ENCODE data around the gene ANKRD11.
"Not testable (repeated sequence)": the region's sequence is repeated elsewhere in the genome, so short reads cannot be mapped to it uniquely, and the experiment has no call there.

The ANKRD11 gene

DNA sequence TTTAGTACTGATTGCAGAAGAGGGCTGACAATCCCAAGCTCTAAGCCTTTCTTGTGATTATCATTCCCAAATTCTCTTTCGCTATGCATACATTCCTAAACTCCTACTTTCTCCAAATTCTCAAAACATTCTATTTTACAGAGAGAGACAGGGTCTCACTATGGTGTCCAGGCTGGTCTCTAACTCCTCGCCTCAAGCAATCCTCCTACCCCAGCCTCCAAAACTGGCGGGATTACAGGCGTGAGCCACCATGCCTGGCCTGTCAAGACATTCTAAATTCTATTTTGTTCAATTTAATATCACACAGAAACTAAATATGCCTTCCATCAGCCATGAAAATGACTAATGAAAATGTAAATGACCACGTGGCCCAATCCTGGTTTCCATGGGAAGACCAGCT lies 39.8 kb downstream of the ANKRD11 start:
- DNase-seq = no peak

DNA sequence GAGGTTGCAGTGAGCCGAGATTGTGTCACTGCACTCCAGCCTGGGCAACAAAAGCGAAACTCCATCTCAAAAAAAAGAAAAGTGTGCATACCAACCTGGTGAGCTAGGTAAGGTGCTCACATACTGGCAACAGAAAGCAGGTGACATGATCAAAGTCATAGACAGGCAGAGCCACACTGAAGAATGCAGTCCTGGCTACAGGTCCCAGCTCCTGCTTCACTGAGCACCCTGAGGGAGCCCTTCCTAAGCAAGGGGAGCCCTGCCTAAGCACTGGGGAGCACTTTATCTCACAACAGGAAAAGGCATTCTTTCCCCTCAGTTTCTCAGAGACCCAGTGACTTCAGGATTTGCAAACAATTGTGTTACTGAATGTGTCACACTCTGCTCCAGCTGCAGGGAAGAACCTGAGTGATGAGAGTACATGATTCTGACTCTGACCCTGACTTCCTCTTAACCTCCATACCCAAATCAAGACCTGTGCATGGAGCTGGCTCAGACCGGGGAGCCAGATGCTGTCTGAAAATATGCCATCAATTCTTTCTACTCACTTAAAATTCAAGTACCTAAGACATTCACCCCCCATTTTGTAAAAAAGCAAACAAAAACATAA lies 40.5 kb downstream of the ANKRD11 start:
- DNase-seq = peak in 3 of 4 experiments; percentile 45 to 71 (median 64)

DNA sequence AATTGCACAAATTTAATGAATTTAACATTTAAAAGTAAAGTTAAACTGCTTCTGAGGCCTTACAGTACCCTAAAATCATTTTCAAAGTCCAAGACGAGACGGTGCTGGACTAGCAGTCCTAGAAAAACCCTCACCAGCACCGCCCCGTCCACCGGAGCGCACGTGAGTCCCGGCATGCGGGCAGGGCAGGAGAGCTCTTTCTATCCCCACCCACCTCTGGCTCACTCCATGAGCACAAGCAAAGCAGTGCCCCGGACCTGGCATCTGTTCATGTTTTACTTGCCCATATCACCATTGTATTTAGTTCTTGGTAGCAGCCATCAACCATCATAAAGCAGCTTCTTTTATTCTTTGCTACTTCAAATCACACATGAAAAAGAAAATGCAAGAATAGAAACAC lies 41.7 kb downstream of the ANKRD11 start:
- DNase-seq = no peak

DNA sequence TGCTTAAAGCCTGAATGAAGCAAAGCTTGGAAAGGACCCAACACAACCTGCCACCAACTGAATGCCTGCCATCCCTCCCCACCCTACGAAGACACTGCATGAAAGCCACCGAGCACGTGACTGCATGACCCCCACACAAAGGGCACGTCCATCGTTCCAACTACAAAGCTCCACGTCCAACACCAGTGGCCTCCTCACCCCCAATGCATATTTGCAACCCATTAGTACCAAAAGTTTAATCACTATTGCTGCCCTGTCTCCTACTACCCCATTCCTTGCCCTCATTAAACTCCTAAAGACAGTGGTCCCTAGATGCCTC lies 43.4 kb downstream of the ANKRD11 start:
- no peak for DNase-seq

DNA sequence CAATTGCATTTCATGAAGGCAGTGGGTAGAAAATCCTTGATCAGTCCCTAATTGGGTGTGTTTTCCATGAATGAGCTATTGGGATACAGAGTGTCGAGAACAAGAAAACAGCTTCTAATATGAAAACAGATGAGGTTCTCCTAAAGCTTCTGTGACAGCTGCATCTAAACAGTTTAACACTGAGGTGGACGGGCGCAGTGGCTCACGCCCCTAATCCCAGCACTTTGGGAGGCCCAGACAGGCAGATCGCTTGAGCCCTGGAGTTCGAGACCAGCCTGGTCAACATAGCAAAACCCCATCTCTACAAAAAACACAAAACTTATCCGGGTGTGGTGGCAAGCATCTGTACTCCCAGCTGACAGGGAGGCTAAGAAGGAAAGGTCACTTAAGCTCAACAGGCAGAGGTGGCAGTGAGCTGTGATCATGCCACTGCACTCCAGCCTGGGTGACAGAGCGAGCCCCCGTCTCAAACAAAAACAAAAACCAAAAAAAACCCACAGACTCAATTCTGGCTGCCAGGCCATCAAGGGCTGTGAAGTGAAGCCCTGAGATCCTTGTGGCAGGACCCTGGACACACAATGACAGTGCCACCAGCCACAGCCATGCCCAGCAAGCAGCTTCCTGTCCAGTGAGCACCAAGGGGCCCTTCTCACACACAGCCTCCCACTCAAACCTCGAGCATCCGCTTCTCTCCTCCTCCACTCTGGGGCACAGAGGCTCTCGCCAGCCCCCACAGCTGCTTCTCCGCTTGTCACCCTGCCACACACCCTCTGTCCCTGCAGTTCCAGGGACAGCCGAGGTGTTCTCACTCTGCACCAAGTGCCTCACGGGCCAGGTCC lies 44.0 kb downstream of the ANKRD11 start:
- DNase-seq = peak; percentile 59 to 82 (median 76)

DNA sequence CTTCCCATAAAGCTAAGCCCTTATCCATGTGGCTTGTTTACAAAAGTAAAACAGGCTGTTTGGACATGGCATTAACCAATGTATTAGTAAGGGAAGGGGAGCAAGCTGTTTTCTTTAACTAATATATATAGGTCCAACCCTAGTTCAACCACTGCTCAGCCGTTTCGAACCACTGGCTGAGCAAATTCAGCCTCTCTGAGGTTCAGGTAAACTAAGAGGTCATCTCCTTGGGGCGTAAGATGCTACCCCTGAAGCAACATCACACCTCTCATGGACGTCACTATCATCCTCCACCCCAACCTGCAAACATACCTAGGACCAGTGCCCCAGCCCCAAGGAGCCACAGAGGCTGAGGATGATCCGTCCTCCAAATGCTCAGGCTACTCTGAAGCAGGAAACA lies 45.2 kb downstream of the ANKRD11 start:
- no peak for DNase-seq

DNA sequence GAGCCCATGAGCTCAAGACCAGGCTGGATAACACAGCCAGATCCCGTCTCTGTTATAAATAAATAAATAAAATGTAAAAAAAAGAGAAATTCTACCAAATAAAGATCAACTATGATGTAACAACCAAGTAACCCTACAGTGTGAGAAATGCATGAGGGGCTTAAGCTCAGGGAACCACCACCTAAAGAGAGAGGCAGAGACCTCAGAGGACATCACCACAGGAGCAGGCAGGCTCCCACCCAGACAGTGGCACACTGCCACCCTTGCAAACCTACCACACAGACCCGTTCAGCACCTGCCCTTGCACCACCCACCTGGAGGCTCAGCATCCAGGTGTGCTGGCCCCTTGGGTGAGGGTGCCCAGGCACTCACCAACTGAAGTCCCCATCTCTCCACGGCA lies 45.6 kb downstream of the ANKRD11 start:
- peak in 1 of 4 experiments; percentile 2 for DNase-seq

DNA sequence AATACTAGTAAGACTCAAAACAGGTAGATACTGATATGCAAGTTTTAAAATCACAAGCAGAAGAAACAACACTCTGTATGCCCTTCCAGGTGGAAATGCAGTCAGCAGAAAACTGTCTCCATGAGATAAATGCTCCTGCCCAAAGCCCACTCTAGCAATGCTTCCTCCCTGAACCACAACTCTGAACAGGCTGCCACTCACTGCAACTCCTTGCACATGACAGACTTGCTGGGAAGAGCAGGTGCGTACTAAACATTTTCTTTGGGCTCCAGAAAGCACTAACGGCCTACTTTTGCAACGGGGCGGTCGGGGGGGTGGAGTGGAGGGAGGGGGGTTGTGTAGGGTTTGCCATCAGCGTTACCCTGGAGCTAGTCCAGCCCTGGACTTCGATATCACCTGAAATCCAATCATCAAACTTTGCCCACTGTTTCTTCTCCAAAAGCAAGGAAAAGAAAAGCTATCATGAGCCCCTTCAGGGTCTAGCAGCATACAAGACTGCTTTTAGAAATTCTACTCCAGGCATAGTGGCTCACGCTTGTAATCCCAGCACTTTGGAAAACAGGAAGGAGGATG lies 46.1 kb downstream of the ANKRD11 start:
- DNase-seq = no peak

DNA sequence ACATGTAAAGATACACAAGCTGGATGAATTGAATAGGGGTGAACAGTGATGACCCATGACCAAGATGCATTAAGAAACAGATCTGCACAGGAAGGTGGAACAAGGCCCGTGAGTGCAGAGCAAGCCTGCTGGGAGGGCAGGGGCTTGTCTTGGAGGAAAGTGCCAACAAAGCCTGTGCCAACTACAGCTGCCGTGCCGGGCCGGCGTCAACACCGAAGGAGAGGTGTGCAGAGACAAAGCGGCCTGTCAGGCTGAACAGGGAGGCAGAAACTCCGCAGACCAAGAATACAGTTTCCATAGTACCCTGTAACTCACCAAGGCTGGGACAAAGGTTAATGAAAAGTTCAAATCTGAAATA lies 46.7 kb downstream of the ANKRD11 start:
- DNase-seq = no peak

DNA sequence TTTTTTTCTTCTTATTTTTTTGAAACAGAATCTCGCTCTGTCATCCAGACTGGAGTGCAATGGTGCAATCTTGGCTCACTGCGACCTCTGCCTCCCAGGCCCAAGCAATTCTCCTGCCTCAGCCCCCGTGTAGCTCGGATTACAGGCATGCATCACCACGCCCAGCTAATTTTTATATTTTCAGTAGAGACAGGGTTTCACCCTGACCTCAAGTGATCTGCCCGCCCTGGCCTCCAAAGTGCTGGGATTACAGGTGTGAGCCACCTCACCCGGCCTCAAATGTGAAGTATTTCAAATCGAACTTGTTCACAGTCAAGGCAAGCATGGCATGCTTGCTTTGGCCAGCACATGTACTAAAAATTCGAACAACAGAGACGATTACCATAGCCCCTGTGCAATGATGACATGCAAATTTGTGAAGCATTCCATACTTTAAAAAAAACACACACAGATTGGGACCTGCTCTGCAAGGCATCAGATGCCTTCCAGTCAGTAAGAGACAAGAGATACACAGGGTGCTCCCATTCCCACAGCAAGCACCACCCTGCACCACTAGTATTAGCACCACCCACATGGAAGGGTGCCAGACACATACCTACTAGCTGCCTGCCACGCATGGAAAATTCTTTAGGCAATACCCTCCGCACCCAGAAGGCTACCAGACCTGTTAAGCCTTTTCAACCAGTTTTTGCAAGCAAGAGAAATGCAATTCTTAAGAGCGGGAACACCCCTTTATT lies 47.2 kb downstream of the ANKRD11 start:
- DNase-seq = no peak

DNA sequence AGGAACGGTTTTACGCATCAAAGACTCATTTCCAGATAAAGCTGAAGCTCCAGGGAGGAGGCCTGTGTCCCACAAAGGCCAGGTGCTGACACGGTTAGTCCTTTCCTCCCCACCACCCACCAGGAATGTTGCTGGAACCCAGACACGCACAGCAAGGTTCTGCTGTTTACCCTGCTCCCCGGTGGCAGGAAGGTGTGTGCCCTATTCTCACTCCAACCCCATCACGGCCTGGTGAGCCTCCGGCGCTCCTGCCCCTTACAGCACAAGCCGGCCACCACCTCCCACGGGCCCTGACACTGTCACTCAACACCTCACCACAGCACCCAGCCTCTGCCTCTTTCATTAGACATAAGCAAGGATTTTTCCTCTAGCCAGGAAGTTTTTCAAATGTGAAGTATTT lies 47.8 kb downstream of the ANKRD11 start:
- peak in 3 of 4 experiments; percentile 20 to 54 (median 29) for DNase-seq

DNA sequence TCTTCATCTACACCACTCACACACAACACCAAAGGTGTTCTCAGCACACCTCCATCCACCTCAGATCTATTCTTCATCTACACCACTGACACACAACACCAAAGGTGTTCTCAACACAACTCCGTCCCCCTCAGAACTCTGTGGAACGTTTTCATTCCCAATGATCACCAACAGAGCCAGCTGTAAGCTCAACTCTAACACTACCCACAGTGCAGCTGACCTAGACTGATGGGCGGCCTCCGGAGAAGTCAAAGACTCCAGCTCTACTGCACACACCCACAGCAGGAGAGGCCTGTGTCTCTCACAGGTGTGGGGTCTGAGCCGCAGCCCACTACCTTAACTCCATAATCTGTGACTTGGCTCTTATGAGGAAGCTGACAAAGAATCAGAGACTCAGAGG lies 50.7 kb downstream of the ANKRD11 start:
- no peak for DNase-seq

DNA sequence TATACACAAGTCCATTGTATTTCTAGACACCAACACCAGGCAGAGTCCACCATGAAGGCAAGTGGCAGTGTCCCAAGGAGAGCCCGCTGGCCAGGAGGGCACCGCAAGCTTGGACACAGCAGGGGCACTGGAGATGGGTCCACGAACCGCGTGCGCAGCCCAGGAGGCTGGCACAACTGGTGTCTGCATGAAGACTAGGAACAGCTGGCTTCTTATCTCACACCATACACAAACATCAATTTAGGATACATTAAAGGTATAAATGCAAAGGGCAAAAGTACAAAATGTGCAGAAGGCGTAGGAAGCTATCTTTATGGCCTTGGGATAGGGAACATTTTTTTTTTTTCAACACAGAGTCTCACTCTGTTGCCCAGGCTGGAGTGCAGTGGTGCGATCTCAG lies 52.4 kb downstream of the ANKRD11 start:
- no peak for DNase-seq

DNA sequence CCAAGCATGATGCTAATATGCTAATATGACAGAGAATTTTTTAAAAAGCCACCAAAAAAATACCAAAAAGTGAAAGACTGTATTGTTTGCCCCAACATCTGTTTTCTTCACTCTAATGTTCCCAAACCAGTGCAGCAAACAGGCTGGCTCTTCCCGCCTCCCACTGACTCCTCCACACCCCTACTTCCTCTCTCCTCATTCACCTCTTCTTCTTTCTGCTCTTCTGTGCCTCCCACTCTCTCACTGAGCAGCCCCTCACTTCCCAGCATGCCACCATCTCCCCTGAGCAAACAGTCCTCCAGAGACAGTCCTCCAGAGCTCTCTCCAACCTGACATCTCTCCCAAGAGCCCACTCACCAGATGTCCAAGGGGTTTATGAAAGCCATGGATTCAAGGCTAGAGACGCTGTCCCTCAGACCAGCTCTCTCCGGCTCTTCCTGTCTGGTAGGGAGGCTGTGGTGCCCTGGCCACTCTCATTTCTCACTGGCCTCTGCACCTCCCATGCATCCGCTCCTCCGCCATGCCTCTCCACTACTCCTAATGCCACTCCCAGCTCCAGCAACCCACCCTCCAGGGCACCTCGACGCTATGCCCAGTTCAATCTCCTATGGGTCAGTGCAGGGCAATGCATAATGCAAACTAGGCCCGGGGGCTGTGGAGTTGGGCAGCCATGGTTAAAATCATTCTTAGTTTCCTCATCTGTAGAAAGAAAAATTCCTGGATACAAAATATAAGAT lies 52.9 kb downstream of the ANKRD11 start:
- DNase-seq = peak in 3 of 4 experiments; percentile 40 to 49 (median 45)

DNA sequence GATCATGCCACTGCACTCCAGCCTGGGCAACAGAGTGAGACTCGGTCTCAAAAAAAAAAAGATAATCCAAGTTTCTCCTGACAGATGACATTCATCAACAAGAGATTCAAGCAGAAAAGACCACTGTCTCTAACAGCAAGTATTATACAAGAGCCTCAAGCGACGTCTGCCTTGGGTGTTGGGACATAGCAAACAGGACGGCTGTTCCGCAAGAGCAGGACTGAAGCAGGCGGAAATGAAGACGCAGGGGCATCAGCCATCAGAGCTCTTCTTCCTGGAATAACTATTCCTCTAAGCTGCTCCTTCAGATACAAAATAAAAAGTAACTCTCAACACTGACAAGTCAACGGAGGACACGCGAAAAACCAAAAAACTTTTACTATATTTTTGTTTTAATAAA lies 54.0 kb downstream of the ANKRD11 start:
- peak; percentile 49 to 78 (median 75) for DNase-seq

DNA sequence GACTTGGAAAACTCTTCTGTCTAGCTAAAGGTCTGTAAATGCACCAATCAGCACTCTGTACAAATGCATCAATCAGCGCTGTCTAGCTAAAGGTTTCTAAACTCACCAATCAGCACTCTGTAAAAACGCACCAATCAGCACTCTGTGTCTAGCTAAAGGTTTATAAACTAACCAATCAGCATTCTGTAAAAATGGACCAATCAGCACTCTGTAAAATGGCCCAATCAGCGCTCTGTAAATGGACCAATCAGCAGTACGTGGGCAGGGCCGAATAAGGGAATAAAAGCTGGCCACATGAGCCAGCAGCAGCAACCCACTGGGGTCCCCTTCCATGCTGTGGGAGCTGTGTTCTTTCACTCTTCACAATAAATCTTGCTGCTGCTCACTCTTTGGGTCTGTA lies 55.3 kb downstream of the ANKRD11 start:
- DNase-seq = peak in 1 of 4 experiments; percentile 42

DNA sequence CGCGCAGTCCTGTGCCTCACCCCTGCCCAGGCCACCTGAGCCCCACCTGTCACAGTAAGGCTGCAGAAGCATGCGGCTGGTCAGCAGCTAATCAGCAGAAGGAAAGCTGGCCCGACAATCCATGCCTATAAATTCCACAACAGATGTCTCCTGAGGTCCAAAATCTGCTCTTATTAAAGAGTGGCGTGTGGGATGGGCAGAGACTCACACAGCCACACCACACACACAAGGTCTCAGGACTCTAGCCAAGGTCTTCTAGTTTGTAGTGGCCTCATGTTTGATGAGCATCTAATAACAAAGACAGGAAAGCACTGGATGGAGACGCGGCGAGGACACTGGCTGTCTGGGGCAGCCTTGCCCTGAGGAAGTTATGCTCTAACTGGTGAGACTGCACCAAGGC lies 55.9 kb downstream of the ANKRD11 start:
- no peak for DNase-seq

DNA sequence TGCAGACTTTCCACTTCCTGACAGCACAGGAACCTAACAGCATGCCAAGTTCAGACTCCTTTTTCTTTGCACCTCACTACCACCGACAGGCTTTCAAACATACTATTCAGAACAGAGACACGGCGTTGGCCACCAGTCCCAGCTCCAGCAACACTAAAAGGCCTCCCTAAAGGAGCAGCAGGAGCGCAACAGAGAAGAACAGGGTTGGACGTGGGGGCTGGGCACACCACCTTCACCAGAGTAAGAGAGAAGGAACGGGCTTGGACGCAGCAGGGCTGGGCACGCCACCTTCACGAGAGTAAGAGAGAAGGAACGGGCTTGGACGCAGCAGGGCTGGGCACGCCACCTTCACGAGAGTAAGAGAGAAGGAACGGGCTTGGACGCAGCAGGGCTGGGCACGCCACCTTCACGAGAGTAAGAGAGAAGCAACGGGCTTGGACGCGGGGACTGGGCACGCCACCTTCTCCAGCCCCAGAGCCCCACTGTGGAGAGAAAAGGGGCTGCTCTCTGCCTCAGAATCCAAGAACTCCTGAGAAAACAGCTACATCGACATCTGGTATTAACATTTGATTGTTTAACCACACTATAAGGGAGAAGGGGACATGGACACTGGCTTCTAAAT lies 56.9 kb downstream of the ANKRD11 start:
- not testable (repeated sequence) for DNase-seq

DNA sequence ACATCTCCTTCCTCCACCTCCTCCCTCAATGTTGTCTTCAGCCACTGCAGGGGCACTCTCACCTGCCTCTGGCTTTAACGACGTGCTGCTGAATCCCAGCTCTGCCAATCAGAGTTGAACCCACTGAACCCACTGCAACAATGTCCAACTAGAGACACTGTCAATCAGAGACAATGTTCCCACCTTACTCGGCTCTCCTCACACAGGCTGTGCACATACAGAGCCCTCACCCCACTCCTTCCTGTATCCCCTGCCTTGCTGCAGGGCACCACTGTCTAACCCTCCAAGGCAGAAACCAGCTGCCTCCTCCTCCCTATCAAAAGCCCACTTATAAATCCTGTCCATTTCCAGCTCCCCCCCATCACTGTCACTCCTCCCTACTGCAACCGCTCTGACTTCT lies 58.7 kb downstream of the ANKRD11 start:
- no peak for DNase-seq

DNA sequence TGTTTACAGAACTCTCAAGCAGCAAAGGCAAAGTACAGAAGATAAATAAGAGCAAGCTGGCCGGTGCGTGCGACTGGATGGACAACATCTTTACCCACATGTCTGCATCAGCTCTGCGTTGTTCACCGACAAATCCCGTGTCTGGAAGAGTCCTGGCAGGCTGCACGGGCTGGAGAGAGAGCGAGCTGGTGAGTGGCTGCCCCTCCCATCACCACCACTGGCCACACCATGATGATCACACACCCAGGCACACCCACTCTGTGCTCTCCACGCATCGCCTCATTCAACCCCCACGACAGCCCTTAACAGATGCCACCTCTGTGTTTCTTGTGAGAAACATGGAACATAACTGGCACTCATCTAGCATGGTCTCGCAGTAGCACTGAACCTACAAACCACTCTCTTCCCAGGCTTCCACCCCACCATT lies 59.2 kb downstream of the ANKRD11 start:
- peak in 1 of 4 experiments; percentile 7 for DNase-seq

DNA sequence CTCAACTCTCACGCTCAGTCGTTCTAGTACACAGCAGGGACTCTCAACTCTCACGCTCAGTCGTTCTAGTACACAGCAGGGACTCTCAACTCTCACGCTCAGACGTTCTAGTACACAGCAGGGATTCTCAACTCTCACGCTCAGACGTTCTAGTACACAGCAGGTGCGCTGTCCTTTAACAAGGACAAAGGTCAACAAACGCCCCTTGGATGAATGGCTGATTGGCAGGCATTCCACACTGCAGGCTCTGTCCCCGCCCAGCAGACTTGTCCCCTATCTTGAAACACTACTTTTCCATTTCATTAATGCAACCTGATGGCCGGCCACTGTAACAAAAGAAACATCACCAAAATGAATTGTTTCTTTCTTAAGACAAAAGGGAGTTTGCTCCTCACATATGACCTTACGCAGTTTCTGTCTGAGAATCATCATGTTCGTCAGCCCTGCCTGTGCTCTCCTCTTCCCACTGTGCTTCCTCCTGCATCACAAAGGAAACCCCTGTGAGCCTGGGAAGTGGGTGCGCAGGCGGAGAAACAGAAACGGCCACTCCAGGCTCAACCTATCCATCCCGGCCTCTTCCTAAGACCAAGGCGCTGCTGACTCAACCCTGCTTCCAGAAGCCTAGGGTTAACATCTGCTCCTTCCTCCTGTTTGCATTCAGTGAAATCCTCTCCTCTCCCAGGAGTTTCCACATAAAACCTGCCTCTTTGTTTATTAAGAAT lies 59.8 kb downstream of the ANKRD11 start:
- DNase-seq = no peak

All from suppressor macrophage (primary cell).